ENCODE measurements around the gene ACP1. TPM values are rescaled to one million over a fixed set of nuclear protein-coding genes. Genes with fewer than 3 reads are reported as not detected.

ACP1 gene
- total and polyA plus RNA-seq, 10 of the 15 experiments (the other 5 are each of a cell fraction or from before 2014, with no cell fraction given) = 120 to 468 (median 175) TPM

DNA sequence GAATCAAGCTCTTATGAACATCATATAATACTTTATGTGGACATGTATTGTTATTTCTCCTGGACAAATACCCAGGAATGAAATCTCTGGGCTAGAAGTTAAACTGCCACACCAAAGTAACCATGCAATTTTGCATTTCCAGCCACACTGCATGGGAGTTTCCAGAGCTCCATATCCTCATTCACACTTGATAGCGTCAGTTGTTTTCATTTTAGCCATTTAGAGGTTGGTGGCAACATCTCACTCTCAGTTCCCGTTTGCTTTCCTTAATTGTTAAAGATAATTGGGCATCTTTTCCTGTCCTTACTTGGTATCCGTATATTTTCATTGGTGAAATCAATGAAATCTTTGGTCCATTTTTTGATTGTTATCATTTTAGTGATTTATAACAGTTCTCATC lies 48.7 kb upstream of the ACP1 start (continued):
- TF ChIP-seq, protein P1, sequence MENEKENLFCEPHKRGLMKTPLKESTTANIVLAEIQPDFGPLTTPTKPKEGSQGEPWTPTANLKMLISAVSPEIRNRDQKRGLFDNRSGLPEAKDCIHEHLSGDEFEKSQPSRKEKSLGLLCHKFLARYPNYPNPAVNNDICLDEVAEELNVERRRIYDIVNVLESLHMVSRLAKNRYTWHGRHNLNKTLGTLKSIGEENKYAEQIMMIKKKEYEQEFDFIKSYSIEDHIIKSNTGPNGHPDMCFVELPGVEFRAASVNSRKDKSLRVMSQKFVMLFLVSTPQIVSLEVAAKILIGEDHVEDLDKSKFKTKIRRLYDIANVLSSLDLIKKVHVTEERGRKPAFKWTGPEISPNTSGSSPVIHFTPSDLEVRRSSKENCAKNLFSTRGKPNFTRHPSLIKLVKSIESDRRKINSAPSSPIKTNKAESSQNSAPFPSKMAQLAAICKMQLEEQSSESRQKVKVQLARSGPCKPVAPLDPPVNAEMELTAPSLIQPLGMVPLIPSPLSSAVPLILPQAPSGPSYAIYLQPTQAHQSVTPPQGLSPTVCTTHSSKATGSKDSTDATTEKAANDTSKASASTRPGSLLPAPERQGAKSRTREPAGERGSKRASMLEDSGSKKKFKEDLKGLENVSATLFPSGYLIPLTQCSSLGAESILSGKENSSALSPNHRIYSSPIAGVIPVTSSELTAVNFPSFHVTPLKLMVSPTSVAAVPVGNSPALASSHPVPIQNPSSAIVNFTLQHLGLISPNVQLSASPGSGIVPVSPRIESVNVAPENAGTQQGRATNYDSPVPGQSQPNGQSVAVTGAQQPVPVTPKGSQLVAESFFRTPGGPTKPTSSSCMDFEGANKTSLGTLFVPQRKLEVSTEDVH (IDR thresholded peaks at IDR 0.05; ENCODE audit: low read depth, partially characterized antibody) = no peak
- TF ChIP-seq RAD51 (IDR thresholded peaks at IDR 0.05) = no peak
- TF ChIP-seq IKZF1 (conservative IDR thresholded peaks at IDR 0.05) = peak; percentile 84
- TF ChIP-seq NBN (IDR thresholded peaks at IDR 0.05) = no peak
- TF ChIP-seq ZZZ3 (IDR thresholded peaks at IDR 0.05; ENCODE audit: control insufficient read depth, insufficient read length, low read depth) = no peak
- no peak for TF ChIP-seq E4F1 (IDR thresholded peaks at IDR 0.05; ENCODE audit: borderline replicate concordance, partially characterized antibody)
- TF ChIP-seq MTA2 (IDR thresholded peaks at IDR 0.05; ENCODE audit: low read depth) = peak; percentile 94
- TF ChIP-seq BCL11A (IDR thresholded peaks at IDR 0.05; ENCODE audit: low read depth, low read length) = peak; percentile 61; the same call in 1 of the 2 replicates

GRCh38 chr2:223451-223850 lies 41.3 kb upstream of the ACP1 start:
- ChIA-PET CTCF (interaction anchor here (0.9 to 1.2 kb wide), 2 partner anchors 11 to 23 kb away, joined by 3 to 4 read pairs; no protein-coding TSS in a partner anchor), SMC1A (ENCODE audit: uncharacterized antibody, unreplicated experiment) (no interaction called here), POLR2A (no interaction called here), RAD21 (ENCODE audit: unreplicated experiment) (no interaction called here)
- Histone ChIP-seq H3K4me1 (ENCODE audit: control insufficient read depth, insufficient read depth, low read length) (no peaks in the 10 kb centered on the region), H3K27me3 (replicated peaks in 1 of 2; ENCODE audit: control insufficient read depth in 2 of 2, insufficient read depth in 2 of 2, low read length in 1 of 2) (no peaks in the 10 kb centered on the region), H4K20me1 (ENCODE audit: control insufficient read depth, insufficient read depth) (no peaks in the 10 kb centered on the region), H2AFZ (ENCODE audit: control insufficient read depth, low read depth, low read length) (no peak overlapping the region), H3K79me2 (ENCODE audit: control insufficient read depth, insufficient read depth, low read length) (no peaks in the 10 kb centered on the region), H3K4me2 (ENCODE audit: control insufficient read depth, insufficient read depth) (no peak overlapping the region), H3K9ac (ENCODE audit: control insufficient read depth, insufficient read depth, low read length) (no peak overlapping the region), H3K4me3 (no peak overlapping the region), H3K36me3 (ENCODE audit: control insufficient read depth in 2 of 2, insufficient read depth in 2 of 2, low read length in 1 of 2) (no peaks in the 10 kb centered on the region), H3K27ac (ENCODE audit: control insufficient read depth, insufficient read depth) (no peak overlapping the region), H3K9me3 (replicated peaks; ENCODE audit: control insufficient read depth, insufficient read depth, low read length) (no peaks in the 10 kb centered on the region)
- in situ Hi-C loops (cut with MboI) (no loop called here), intact Hi-C loops (cut with micrococcal nuclease; ENCODE audit: unreplicated experiment) (no loop called here)
- BruUV-seq (replicated peaks) = no TSS peak
- no peak for TF ChIP-seq SRF (IDR thresholded peaks at IDR 0.05; ENCODE audit: low read depth in 2 of 2, low read length in 2 of 2)
- 88% methylated on average over 4 of the region's 4 CpGs for WGBS (ENCODE audit: insufficient coverage, insufficient replicate concordance, low lambda C conversion rate, missing lambda C conversion rate)
- no peak for DNase-seq (ENCODE audit: low read depth, low spot score)
- no peak for FAIRE-seq
- no peak for ATAC-seq
